NT2/D1 (cell line): Measurements from ENCODE around the gene BRICD5.

Source experiments
- SUZ12 ChIP-seq: IDR thresholded peaks from 2 replicates; pipeline ENCODE4 v1.6.1; 2011; ENCODE audit not compliant: insufficient read length, insufficient read depth; ENCODE audit errors: extremely low read depth
- YY1 ChIP-seq: IDR thresholded peaks from 2 replicates; pipeline ENCODE4 v1.6.1; 2011; ENCODE audit not compliant: insufficient read length, insufficient read depth
- ZNF274 ChIP-seq: IDR thresholded peaks from 2 replicates; pipeline ENCODE4 v1.6.1; 2011; ENCODE audit warnings: mild to moderate bottlenecking, low read depth, low read length

GRCh38 chr16:2257726-2258125, 47.1 kb upstream of the BRICD5 start:
- TF ChIP-seq ZNF274, result no peak
- no peak for TF ChIP-seq YY1
- no peak for TF ChIP-seq SUZ12
